Measurements from ENCODE around the gene NSMCE4A.
"Not testable (repeated sequence)": the region's sequence is repeated elsewhere in the genome, so short reads cannot be mapped to it uniquely, and the experiment has no call there.

The NSMCE4A gene

DNA sequence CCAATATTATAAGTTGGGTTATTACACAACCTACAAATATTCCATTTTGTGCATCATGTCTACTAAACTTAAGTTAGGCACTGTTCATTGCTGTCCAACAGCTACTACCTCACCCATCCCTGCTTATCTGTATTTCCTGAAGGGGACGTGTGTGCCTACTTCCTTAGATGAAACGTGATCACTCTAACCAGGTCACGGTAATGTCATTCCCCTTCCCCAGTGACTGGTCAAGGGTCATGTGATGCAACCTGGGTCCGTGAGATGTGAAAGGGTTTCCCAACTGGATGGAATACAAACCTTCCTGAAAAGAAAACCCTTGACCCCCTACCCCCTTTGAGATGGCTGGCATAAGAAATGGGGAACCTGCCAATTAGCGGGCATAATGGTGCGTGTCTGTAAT, 1.6 kb upstream of the NSMCE4A start:
- TF ChIP-seq, protein P1, sequence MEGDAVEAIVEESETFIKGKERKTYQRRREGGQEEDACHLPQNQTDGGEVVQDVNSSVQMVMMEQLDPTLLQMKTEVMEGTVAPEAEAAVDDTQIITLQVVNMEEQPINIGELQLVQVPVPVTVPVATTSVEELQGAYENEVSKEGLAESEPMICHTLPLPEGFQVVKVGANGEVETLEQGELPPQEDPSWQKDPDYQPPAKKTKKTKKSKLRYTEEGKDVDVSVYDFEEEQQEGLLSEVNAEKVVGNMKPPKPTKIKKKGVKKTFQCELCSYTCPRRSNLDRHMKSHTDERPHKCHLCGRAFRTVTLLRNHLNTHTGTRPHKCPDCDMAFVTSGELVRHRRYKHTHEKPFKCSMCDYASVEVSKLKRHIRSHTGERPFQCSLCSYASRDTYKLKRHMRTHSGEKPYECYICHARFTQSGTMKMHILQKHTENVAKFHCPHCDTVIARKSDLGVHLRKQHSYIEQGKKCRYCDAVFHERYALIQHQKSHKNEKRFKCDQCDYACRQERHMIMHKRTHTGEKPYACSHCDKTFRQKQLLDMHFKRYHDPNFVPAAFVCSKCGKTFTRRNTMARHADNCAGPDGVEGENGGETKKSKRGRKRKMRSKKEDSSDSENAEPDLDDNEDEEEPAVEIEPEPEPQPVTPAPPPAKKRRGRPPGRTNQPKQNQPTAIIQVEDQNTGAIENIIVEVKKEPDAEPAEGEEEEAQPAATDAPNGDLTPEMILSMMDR (IDR thresholded peaks at IDR 0.05; ENCODE audit: extremely low read depth, insufficient read depth, missing control alignments): no peak
- DNase-seq (ENCODE audit: low spot score): no peak
- in situ Hi-C loops (cut with MboI; ENCODE audit: low pct_unique_long_range_greater_than_20kb, low sequenced_read_pairs, unreplicated experiment): no loop called here

DNA sequence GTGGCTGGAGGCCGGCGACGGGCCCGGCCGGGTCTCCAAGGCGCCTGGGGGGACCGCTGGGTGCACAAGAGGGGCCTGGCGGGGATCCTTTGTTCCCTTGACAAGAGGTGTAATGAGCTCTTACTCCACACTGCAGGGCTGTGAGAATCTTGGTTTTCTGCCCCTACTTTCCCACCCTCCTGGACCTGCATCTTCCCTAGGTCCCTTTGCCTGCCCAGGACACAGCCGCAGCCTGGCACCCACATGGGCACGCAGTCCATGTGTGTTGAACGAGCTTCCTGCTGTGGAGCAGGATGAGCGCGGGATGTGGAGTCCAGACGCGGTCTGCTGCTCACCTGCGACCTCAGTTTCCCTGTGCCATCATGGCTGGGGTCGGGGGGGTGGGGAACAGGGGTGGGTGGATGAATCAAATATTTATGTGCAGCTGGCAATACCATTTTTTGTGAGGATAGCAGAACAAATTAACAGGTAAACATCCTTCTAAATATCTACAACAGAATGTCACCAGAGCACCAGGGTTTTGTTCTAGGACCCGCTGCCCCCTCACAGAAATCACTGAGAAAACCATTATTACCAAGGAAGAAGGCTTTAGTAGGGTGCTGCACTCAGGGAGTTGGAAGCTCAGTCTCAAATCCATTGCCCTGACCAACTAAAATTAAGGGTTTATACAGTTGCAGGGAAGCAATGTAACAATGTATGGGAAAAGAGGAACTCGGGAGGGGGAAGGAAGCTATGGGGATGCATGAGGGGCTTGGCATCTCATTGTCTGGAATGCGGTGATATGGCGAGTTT, 474 bp upstream of the NSMCE4A start:
- peak; percentile 35 for DNase-seq (ENCODE audit: low spot score)
- TF ChIP-seq, protein P1 (IDR thresholded peaks at IDR 0.05; ENCODE audit: extremely low read depth, insufficient read depth, missing control alignments): no peak
- in situ Hi-C loops (cut with MboI; ENCODE audit: low pct_unique_long_range_greater_than_20kb, low sequenced_read_pairs, unreplicated experiment): no loop called here

DNA sequence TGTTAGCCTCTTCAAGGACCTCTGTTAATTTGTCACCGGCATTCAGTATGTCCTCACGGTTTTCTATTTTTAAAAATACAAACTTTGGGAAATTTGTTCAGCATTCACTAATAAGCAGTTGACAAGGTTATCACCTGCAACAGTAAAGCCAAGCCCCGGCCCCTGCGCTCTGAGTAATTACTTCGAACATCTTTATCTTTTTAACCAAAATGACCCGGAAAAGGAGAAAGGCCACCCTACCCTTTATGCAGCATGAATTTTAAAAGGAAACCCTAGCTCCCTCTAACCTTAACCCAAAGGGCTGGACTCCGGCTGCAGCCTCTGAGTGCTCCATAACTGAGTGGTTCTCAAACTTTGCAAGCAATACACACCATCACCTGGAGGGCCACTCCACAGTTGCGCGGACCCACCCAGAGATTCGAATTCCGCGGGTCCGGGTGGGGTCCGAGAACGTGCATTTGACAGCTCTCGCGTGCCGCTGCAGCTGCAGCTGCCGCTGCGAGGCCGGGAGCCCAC, 940 bp downstream of the NSMCE4A start:
- in situ Hi-C loops (cut with MboI; ENCODE audit: low pct_unique_long_range_greater_than_20kb, low sequenced_read_pairs, unreplicated experiment): no loop called here
- no peak for DNase-seq (ENCODE audit: low spot score)
- TF ChIP-seq, protein P1 (IDR thresholded peaks at IDR 0.05; ENCODE audit: extremely low read depth, insufficient read depth, missing control alignments): no peak

DNA sequence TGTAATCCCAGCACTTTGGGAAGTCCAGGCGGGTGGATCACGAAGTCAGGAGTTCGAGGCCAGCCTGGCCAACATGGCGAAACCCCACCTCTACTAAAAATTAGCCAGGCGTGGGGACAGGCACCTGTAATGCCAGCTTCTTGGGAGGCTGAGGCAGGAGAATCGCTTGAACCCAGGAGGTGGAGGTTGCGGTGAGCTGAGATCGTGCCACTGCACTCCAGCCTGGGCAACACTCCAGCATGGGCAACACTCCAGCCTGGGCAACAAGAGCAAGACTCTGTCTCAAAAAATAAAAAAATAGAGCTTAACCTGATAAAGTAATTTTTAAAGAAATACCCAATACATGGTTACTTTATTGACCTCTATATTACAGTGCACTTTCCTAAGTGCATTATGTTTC, 5.9 kb downstream of the NSMCE4A start:
- in situ Hi-C loops (cut with MboI; ENCODE audit: low pct_unique_long_range_greater_than_20kb, low sequenced_read_pairs, unreplicated experiment); DNase-seq (ENCODE audit: low spot score): not testable (repeated sequence)

DNA sequence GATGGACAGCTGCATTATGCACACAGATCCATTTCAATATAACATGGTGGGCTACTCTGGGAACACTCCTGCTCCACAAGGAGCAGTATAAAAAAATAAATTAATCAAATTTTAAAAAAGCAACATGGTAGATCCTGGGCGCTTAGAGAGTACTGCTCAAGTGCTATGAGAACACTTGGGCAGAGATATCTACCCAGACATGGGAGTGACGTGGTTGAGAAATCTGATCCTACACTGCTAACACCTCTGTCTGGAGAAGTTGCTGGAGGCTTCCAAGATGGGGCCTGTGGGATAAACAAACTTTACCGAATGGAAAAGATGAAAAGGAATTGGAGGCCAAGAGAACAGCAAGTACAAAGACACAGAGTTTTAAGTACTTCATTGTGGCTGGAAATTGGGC, 9.0 kb downstream of the NSMCE4A start:
- no peak for DNase-seq (ENCODE audit: low spot score)
- TF ChIP-seq, protein P1 (IDR thresholded peaks at IDR 0.05; ENCODE audit: extremely low read depth, insufficient read depth, missing control alignments): no peak
- in situ Hi-C loops (cut with MboI; ENCODE audit: low pct_unique_long_range_greater_than_20kb, low sequenced_read_pairs, unreplicated experiment): no loop called here

DNA sequence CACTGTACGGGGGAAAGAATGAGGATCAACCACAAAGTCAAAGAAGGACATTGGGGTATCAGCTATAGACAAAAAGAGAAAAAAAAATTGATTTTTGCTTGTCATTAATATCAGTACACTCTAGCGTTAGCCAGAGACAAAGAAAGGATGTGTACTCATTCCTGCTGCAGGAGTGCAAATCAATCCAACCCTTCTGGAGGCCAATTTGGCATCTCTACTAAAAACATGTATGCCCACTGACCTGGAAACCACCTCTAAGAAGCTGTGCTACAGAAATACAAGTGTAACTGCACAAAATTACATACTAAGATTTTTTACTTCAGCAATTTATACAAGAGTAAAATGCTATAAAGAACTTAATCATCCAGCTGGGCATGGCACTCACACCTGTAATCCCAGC, 13.6 kb downstream of the NSMCE4A start:
- in situ Hi-C loops (cut with MboI; ENCODE audit: low pct_unique_long_range_greater_than_20kb, low sequenced_read_pairs, unreplicated experiment): no loop called here
- no peak for DNase-seq (ENCODE audit: low spot score)
- TF ChIP-seq, protein P1 (IDR thresholded peaks at IDR 0.05; ENCODE audit: extremely low read depth, insufficient read depth, missing control alignments): no peak

DNA sequence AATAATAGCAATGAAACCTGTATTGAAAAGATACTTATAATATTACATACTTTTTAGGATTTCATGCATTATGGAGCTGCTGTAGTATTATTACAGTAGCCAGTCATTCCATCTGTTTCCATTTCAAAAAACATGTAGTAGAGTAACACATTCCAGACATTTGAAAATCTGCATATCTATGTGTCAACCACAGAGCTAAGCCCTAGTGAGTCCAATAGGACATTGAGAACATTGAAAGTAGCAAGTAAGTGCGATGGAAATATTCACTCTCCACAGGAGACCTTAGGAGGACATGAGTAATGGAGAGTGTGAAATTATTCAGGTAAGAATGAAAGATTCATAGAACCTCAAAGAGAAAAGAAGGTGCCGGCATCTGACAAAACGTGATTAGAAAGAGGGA, 15.3 kb downstream of the NSMCE4A start:
- TF ChIP-seq, protein P1 (IDR thresholded peaks at IDR 0.05; ENCODE audit: extremely low read depth, insufficient read depth, missing control alignments): no peak
- no peak for DNase-seq (ENCODE audit: low spot score)
- in situ Hi-C loops (cut with MboI; ENCODE audit: low pct_unique_long_range_greater_than_20kb, low sequenced_read_pairs, unreplicated experiment): no loop called here

Data from GM13977 (cell line).